HepG2 (cell line): ENCODE data around the gene OSBPL10. TPM values are rescaled to one million over a fixed set of nuclear protein-coding genes. Genes with fewer than 3 reads are reported as not detected.

Experiments
- ATAC-seq: fragments of 200-7000 bp; cut with Tn5 transposase; 3 replicates; pipeline ENCODE4 v1.9.1; 2020; ENCODE audit warnings: mild to moderate bottlenecking, moderate library complexity
- BruUV-seq: library from RNA; stranded (reverse); fragments of 400-500 nt; replicated peaks from 2 replicates; lab custom pipeline; 2021; lab: Mats Ljungman, UMichigan
- CTCF ChIA-PET: fragments of 300-600 bp; formaldehyde crosslinking; extraction: SDS; loops from one replicate; lab custom pipeline; 2021; ENCODE audit warnings: low total read pairs, inconsistent platforms, low intra/inter-chr PET ratio; lab: Yijun Ruan, JAX
- POLR2A ChIA-PET: fragments of 350-600 bp; sonication (Branson Sonifier 250); formaldehyde crosslinking; loops from one replicate; lab custom pipeline; 2020; ENCODE audit warnings: antibody characterized with exemption, inconsistent platforms; lab: Yijun Ruan, JAX
- DNase-seq: peaks from one replicate; pipeline ENCODE4 v3.0.0-alpha.2; 2015; ENCODE audit warnings: low spot score
- FAIRE-seq: peaks from 3 replicates; lab custom pipeline; 2011; peaks lifted over from hg19 to GRCh38; lab: Jason Lieb, UNC
- H2AFZ ChIP-seq: one replicate; pipeline ENCODE4 v1.6.1; 2011; ENCODE audit warnings: low read length, inconsistent platforms
- H3K27ac ChIP-seq: fragments of 300-600 bp; 3 replicates; pipeline ENCODE4 v1.8.0; 2011; ENCODE audit warnings: mixed run types, mild to moderate bottlenecking, mixed read lengths, low read length, inconsistent platforms; ENCODE audit not compliant: insufficient read depth; ENCODE audit errors: extremely low read length
- H3K27me3 ChIP-seq, 2 experiments: fragments of 200-600 bp in 1 of 2; 2 replicates in 1 of 2; 3 replicates in 1 of 2; pipeline versions ENCODE4 v1.6.0 to v1.8.0; 2011; ENCODE audit warnings: low read length in 2 of 2, mild to moderate bottlenecking in 2 of 2, moderate library complexity in 2 of 2, inconsistent platforms in 1 of 2; ENCODE audit not compliant: insufficient read depth in 2 of 2, control insufficient read depth in 1 of 2
- H3K36me3 ChIP-seq, 2 experiments: fragments of 200-600 bp in 1 of 2; replicated peaks in 1 of 2; 2 replicates in 1 of 2; 3 replicates in 1 of 2; pipeline versions ENCODE4 v1.5.1 to v1.8.0; 2011; ENCODE audit warnings: low read length in 2 of 2, inconsistent platforms in 1 of 2; ENCODE audit not compliant: insufficient read depth in 2 of 2, control insufficient read depth in 1 of 2
- H3K4me1 ChIP-seq: 2 replicates; pipeline ENCODE4 v1.5.1; 2012; ENCODE audit warnings: low read length, inconsistent platforms; ENCODE audit not compliant: insufficient read depth
- H3K4me2 ChIP-seq: 2 replicates; pipeline ENCODE4 v1.6.0; 2011; ENCODE audit warnings: low read depth, low read length, inconsistent platforms
- H3K4me3 ChIP-seq, 3 experiments: fragments of 200-600 bp in 1 of 3; sonication (generic), shearing (Covaris generic) in 1 of 3; replicated peaks in 1 of 3; 2 replicates each; pipeline ENCODE4 v1.5.1; 2011 to 2016; ENCODE audit warnings: low read length in 3 of 3, inconsistent platforms in 2 of 3, low read depth in 2 of 3, mild to moderate bottlenecking in 2 of 3, control low read depth in 1 of 3, mixed read lengths in 1 of 3; ENCODE audit not compliant: insufficient read depth in 1 of 3
- H3K79me2 ChIP-seq: one replicate; pipeline ENCODE4 v1.6.1; 2011; ENCODE audit warnings: low read length, inconsistent platforms; ENCODE audit not compliant: insufficient read depth
- H3K9ac ChIP-seq: 2 replicates; pipeline ENCODE4 v1.6.0; 2011; ENCODE audit warnings: mild to moderate bottlenecking, low read depth, low read length, inconsistent platforms; ENCODE audit not compliant: insufficient read depth
- H3K9me3 ChIP-seq: 2 replicates; pipeline ENCODE4 v1.5.1; 2012; ENCODE audit warnings: mild to moderate bottlenecking, low read length
- H4K20me1 ChIP-seq: 2 replicates; pipeline ENCODE4 v1.6.0; 2011; ENCODE audit warnings: inconsistent platforms, mild to moderate bottlenecking, low read length, moderate library complexity; ENCODE audit not compliant: insufficient read depth
- CSRNP2 ChIP-seq: sonication (generic); formaldehyde crosslinking; conservative IDR thresholded peaks from 2 replicates; pipeline ENCODE4 v1.8.0; 2022; ENCODE audit warnings: low read depth, missing genetic modification reagents
- DNMT3B ChIP-seq: conservative IDR thresholded peaks from 2 replicates; pipeline ENCODE4 v1.6.1; 2016; ENCODE audit warnings: missing biosample characterization, control low read depth
- HNRNPLL ChIP-seq: fragments of 200-400 bp; formaldehyde crosslinking; IDR thresholded peaks from 2 replicates; pipeline ENCODE4 v1.6.1; 2017; ENCODE audit warnings: mild to moderate bottlenecking, low read depth, low read length; ENCODE audit not compliant: poor library complexity, severe bottlenecking
- MAFG ChIP-seq: sonication (generic); formaldehyde crosslinking; IDR thresholded peaks from 2 replicates; pipeline ENCODE4 v1.5.1; 2020; ENCODE audit warnings: mild to moderate bottlenecking, missing genetic modification reagents
- MTA3 ChIP-seq: sonication (generic); formaldehyde crosslinking; IDR thresholded peaks from 2 replicates; pipeline ENCODE4 v1.4.0; 2020; ENCODE audit warnings: missing genetic modification reagents
- NCOA5 ChIP-seq: sonication (generic); formaldehyde crosslinking; IDR thresholded peaks from 2 replicates; pipeline ENCODE4 v1.4.0; 2020; ENCODE audit warnings: missing genetic modification reagents
- PRPF4 ChIP-seq: fragments of 200-400 bp; formaldehyde crosslinking; IDR thresholded peaks from 2 replicates; pipeline ENCODE4 v1.6.1; 2016; ENCODE audit warnings: low read length, low read depth; ENCODE audit not compliant: poor library complexity, severe bottlenecking
- SNAPC5 ChIP-seq: sonication (generic); formaldehyde crosslinking; IDR thresholded peaks from 2 replicates; pipeline ENCODE4 v1.8.1; 2023; ENCODE audit warnings: mild to moderate bottlenecking, missing genetic modification reagents, borderline replicate concordance
- TCF12 ChIP-seq, 2 experiments: fragments of 450-650 bp in 1 of 2; sonication (generic) in 1 of 2; formaldehyde crosslinking in 1 of 2; IDR thresholded peaks; 2 replicates each; pipeline versions ENCODE4 v1.6.1 to v1.8.0; 2017 to 2022; ENCODE audit warnings: antibody characterized with exemption in 1 of 2, mild to moderate bottlenecking in 1 of 2, missing genetic modification reagents in 1 of 2, moderate library complexity in 1 of 2
- TRAFD1 ChIP-seq: sonication (generic); formaldehyde crosslinking; IDR thresholded peaks from 2 replicates; pipeline ENCODE4 v1.5.1; 2020; ENCODE audit warnings: missing genetic modification reagents, mild to moderate bottlenecking, borderline replicate concordance
- ZNF10 ChIP-seq: sonication (generic); formaldehyde crosslinking; IDR thresholded peaks from 2 replicates; pipeline ENCODE4 v1.4.0; 2020; ENCODE audit warnings: mild to moderate bottlenecking, low read depth, missing genetic modification reagents, borderline replicate concordance
- ZNF20 ChIP-seq: sonication (generic); formaldehyde crosslinking; IDR thresholded peaks from 2 replicates; pipeline ENCODE4 v1.4.0; 2020; ENCODE audit warnings: mild to moderate bottlenecking, moderate library complexity, missing genetic modification reagents
- ZNF275 ChIP-seq: sonication (generic); formaldehyde crosslinking; IDR thresholded peaks from 2 replicates; pipeline ENCODE4 v1.8.0; 2022; ENCODE audit warnings: missing genetic modification reagents, mild to moderate bottlenecking, inconsistent platforms, borderline replicate concordance
- ZNF335 ChIP-seq: sonication (generic); formaldehyde crosslinking; IDR thresholded peaks from 2 replicates; pipeline ENCODE4 v1.4.0; 2020; ENCODE audit warnings: missing genetic modification reagents
- ZNF543 ChIP-seq: sonication (generic); formaldehyde crosslinking; IDR thresholded peaks from 2 replicates; pipeline ENCODE4 v1.4.0; 2020; ENCODE audit warnings: mild to moderate bottlenecking, missing genetic modification reagents
- ZNF546 ChIP-seq: sonication (generic); formaldehyde crosslinking; conservative IDR thresholded peaks from 2 replicates; pipeline ENCODE4 v1.8.1; 2023; ENCODE audit warnings: mild to moderate bottlenecking, missing genetic modification reagents
- ZNF747 ChIP-seq: sonication (generic); formaldehyde crosslinking; IDR thresholded peaks from 2 replicates; pipeline ENCODE4 v1.8.1; 2023; ENCODE audit warnings: missing genetic modification reagents, mild to moderate bottlenecking, borderline replicate concordance
- ZNF776 ChIP-seq: sonication (generic); formaldehyde crosslinking; IDR thresholded peaks from 2 replicates; pipeline ENCODE4 v1.4.0; 2020; ENCODE audit warnings: mild to moderate bottlenecking, missing genetic modification reagents
- ZZZ3 ChIP-seq: sonication (generic); formaldehyde crosslinking; IDR thresholded peaks from 2 replicates; pipeline ENCODE4 v1.4.0; 2020; ENCODE audit warnings: missing genetic modification reagents, mild to moderate bottlenecking, borderline replicate concordance
- WGBS: methylation state at CpG from one replicate; pipeline ENCODE4 v1.1.6; 2017; ENCODE audit warnings: low lambda C conversion rate; 5-methylcytosine and 5-hydroxymethylcytosine counted together
- in situ Hi-C: cut with HindIII; loops from 2 replicates; pipeline ENCODE4 v1.10.0; 2017; ENCODE audit warnings: low pct_unique_long_range_greater_than_20kb; ENCODE audit not compliant: extremely low pct_ligation_motif_present
- intact Hi-C: fragments of 100-400 bp; cut with micrococcal nuclease; formaldehyde crosslinking; loops from one replicate; pipeline ENCODE4 v1.10.0; 2022; ENCODE audit not compliant: unreplicated experiment
- polyA plus RNA-seq, 8 experiments: library from polyadenylated mRNA; depleted of rRNA in 3 of 8; stranded (reverse) in 7 of 8; unstranded in 1 of 8; fragments of >200 nt; fragmentation: Illumina TruSeq in 4 of 8; extraction: Trizol in 4 of 8; gene quantifications; 2 replicates each; pipeline versions ENCODE4 v1.2.1 to v1.2.3, GENCODE V29; 2011 to 2016; ENCODE audit warnings: low read depth in 4 of 8, missing spikeins in 1 of 8, mixed read lengths in 1 of 8; ENCODE audit not compliant: insufficient read depth in 1 of 8
- total RNA-seq, 5 experiments: library from RNA; depleted of rRNA; stranded (reverse); fragments of >200 nt; fragmentation: Illumina TruSeq; extraction: Trizol; gene quantifications; 2 replicates each; pipeline ENCODE4 v1.2.3, GENCODE V29; 2016; ENCODE audit warnings: low read depth in 1 of 5

Gene OSBPL10
- total and polyA plus RNA-seq, 2 of the 13 experiments (the other 11 are each of a cell fraction or from before 2014, with no cell fraction given) = 10.3 to 28.6 TPM

GRCh38 chr3:31772758-31773473 is 208.1 kb downstream of the OSBPL10 start:
- Histone ChIP-seq H2AFZ (no peak overlapping the region), H3K4me2 (no peak overlapping the region), H3K9me3 (no peaks in the 10 kb centered on the region), H4K20me1 (0 out of 2 replicates have a peak, but pooled peaks cover 4% of the 10 kb centered on the region), H3K36me3 (peaks cover 0 to 3% of the 10 kb centered on the region in 2 experiments; a peak in 2 of 5 replicates), H3K79me2 (no peaks in the 10 kb centered on the region)
- no peak for ATAC-seq
- no peak for TF ChIP-seq CSRNP2 (CRISPR knock-in tag)
- TF ChIP-seq ZNF10 (CRISPR knock-in tag) = no peak
- no peak for TF ChIP-seq ZNF20 (CRISPR knock-in tag)
- no peak for TF ChIP-seq ZNF543
- TF ChIP-seq PRPF4 = no peak
- no peak for TF ChIP-seq ZZZ3 (CRISPR knock-in tag)
- no peak for TF ChIP-seq MTA3 (CRISPR knock-in tag)
- no peak for TF ChIP-seq NCOA5 (CRISPR knock-in tag)
- TF ChIP-seq ZNF335 = no peak
- TF ChIP-seq DNMT3B (CRISPR knock-in tag) = no peak
- no peak for TF ChIP-seq SNAPC5 (CRISPR knock-in tag)
- no peak for TF ChIP-seq ZNF747 (CRISPR knock-in tag)
- no peak for TF ChIP-seq ZNF776 (CRISPR knock-in tag)
- TF ChIP-seq TRAFD1 (CRISPR knock-in tag) = no peak
- no peak for TF ChIP-seq ZNF546
- no peak for TF ChIP-seq TCF12 (IDR thresholded peaks at IDR 0.05)
- TF ChIP-seq TCF12 (CRISPR knock-in tag; IDR thresholded peaks at IDR 0.05) = no peak
- no peak for TF ChIP-seq HNRNPLL
- TF ChIP-seq ZNF275 = no peak
- TF ChIP-seq MAFG (CRISPR knock-in tag) = no peak
- TF ChIP-seq, all 625 proteins: peak for 0
- peaks cover 30% of the 10 kb centered on the region for H3K4me1 ChIP-seq
- POLR2A ChIA-PET = no interaction called here
- no peak overlapping the region for H3K27ac ChIP-seq
- in situ Hi-C loops (no loop called here), intact Hi-C loops (no loop called here)
- no TSS peak for BruUV-seq
- H3K9ac ChIP-seq = no peak overlapping the region
- H3K4me3 ChIP-seq = no peak overlapping the region
- no peaks in the 10 kb centered on the region for H3K27me3 ChIP-seq
- FAIRE-seq (no peak), DNase-seq (no peak)
- CTCF ChIA-PET = no interaction called here
- 95% methylated on average over 7 of the region's 7 CpGs for WGBS
